ENCODE results near the gene ZNF180.
"Not testable (repeated sequence)": the region's sequence is repeated elsewhere in the genome, so short reads cannot be mapped to it uniquely, and the experiment has no call there.

The ZNF180 gene

GRCh38 chr19:44496711-44497110, 3.6 kb downstream of the ZNF180 start:
- no peak for DNase-seq (ENCODE audit: low spot score)

- DNase-seq (ENCODE audit: low spot score), result no peak
Measured at GRCh38 chr19:44476559-44477408, 23.5 kb downstream of the ZNF180 start.

- not testable (repeated sequence) for DNase-seq (ENCODE audit: low spot score)
Measured at GRCh38 chr19:44468730-44469129, 31.6 kb downstream of the ZNF180 start.

GRCh38 chr19:44462600-44463286, 37.6 kb downstream of the ZNF180 start:
- not testable (repeated sequence) for DNase-seq (ENCODE audit: low spot score)

DNA sequence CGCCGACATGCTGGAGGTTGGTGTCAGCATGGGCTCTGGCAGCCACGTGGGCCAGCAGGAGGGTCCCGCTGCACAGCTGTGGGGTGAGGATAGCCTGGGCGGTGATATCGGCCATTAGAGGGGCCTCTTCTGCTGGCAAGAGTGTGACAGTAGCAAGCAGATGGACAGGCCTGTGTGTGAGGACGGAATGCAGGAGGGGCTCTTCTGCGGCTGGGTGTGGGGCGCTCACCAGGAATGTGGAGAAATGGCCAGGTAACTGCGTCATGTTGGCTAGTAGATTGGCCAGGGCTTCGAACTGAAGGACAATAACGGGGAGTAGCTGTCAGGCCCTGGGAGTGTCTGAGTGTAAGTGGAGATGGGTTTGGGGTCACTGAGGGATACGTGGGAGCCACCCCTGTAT, 44.3 kb downstream of the ZNF180 start:
- not testable (repeated sequence) for DNase-seq (ENCODE audit: low spot score)

DNA sequence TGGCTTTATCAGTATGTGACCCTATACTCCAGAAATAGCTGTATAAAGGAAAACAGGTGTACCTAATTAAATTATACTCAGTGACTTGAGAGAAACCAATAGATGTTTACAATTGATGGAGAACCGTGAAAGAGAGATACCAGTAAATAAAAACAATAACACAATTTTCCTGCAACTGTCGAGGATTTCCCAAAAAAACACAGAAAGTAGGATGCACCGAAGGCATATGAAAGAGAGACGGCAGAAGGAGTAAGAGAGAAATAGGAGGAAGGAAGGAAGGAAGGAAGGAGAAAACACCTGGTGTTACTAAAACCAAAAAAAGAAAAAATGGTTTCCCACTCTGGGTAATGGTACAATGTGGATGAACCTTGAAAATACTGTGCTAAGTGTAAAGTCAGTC, 45.2 kb downstream of the ZNF180 start:
- DNase-seq (ENCODE audit: low spot score), result no peak

GRCh38 chr19:44452367-44452766, 48.0 kb downstream of the ZNF180 start:
- no peak for DNase-seq (ENCODE audit: low spot score)

GRCh38 chr19:44451687-44452086, 48.6 kb downstream of the ZNF180 start:
- no peak for DNase-seq (ENCODE audit: low spot score)

DNA sequence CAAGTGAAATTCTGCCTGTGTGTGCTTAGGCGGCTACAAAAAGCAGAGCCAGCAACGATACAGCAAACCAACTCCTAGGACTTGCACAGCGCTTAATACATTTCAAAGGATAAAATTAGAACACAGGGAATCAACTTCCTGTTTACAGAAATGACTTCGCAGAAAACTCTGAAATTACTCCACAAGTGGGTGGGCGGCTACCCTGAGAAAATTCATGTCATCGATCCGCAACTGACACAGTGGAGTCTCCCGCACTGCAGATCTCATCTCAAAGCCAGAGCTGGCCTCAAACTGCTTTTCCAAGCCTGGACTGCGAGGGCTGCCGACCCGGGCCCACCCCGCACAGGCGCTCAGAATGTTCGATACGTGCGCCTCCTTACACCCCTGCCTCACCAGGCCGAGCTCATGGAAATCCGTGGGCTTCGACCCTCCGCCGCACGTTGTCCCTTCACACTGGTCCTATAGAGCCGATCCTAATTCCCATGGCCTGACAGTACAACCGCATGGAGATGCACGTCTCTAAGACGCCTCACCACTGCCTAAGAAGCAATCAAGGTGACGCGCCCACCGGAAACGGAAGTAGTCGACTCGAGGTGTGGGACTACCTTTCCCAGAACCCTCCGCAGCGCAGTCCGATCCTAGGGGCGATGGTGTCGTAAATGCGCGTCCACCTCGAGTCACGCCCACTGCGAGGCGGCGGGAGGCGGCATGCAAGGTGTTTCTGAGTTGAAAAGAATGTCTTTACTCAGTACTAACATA, 52.2 kb downstream of the ZNF180 start, which contains the start of gene ZNF229:
Gene ZNF229 (minus strand): TSS at position 557 of the 759 bp plus-strand sequence. CDS start 5,625 bp downstream, outside the sequence.
- DNase-seq (ENCODE audit: low spot score), result no peak

DNA sequence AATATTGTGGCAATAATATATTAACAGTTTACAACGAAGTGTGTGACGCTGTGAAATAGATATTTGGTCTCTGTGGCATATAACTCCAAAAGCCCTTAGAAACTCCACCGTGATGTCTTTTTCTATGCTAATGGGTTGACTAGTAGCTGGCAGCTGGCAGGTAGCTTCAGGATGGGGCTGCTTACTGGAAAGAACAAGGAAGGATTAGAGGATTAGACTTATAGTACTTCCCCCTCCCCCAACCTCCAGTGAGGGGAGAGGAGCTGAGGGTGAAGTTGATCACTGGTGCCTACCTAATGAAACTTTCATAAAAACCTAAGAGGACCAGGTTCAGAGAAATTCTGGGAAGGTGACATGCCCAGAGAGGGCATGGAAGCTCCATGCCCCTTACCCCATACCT, 61.9 kb downstream of the ZNF180 start:
- DNase-seq (ENCODE audit: low spot score), result no peak

GRCh38 chr19:44435441-44435840, 64.9 kb downstream of the ZNF180 start:
- no peak for DNase-seq (ENCODE audit: low spot score)

- no peak for DNase-seq (ENCODE audit: low spot score)
Measured at GRCh38 chr19:44430956-44431355, 69.4 kb downstream of the ZNF180 start.

Data from hematopoietic multipotent progenitor cell treated with erythropoietin and hydrocortisone succinate and interleukin-3 and kit ligand, for 17 days (in vitro differentiated cells).